Nephron progenitor cell (in vitro differentiated cells): ENCODE data around the gene ADRM1.

ENCODE experiments used
- DNase-seq: peaks from one replicate; pipeline ENCODE4 v3.0.0; 2021
- H3K27ac Mint-ChIP-seq: 2 replicates; pipeline ENCODE4 v1.8.0; 2021; ENCODE audit warnings: mild to moderate bottlenecking, moderate library complexity, mixed read lengths
- H3K27me3 Mint-ChIP-seq: 2 replicates; pipeline ENCODE4 v1.8.0; 2021; ENCODE audit warnings: mild to moderate bottlenecking, low read depth, mixed read lengths; ENCODE audit not compliant: poor library complexity
- H3K36me3 Mint-ChIP-seq: 2 replicates; pipeline ENCODE4 v1.8.0; 2021; ENCODE audit warnings: low read depth, mixed read lengths
- H3K4me1 Mint-ChIP-seq: 2 replicates; pipeline ENCODE4 v1.8.0; 2021; ENCODE audit warnings: mixed read lengths
- H3K4me3 Mint-ChIP-seq: 2 replicates; pipeline ENCODE4 v1.8.0; 2021; ENCODE audit warnings: mild to moderate bottlenecking, moderate library complexity, mixed read lengths
- H3K9me3 Mint-ChIP-seq: 2 replicates; pipeline ENCODE4 v1.8.0; 2021; ENCODE audit warnings: mild to moderate bottlenecking, moderate library complexity, mixed read lengths
- CTCF ChIP-seq: fragments of 200-600 bp; sonication (generic); IDR thresholded peaks from 2 replicates; pipeline ENCODE4 v1.5.0; 2021; ENCODE audit warnings: antibody characterized with exemption

ADRM1 gene

GRCh38 chr20:62286493-62287064, 16.2 kb upstream of the ADRM1 start:
- Mint-ChIP-seq H3K36me3 (peaks cover 34% of the 10 kb centered on the region), H3K27ac (no peak overlapping the region), H3K27me3 (no peaks in the 10 kb centered on the region), H3K4me1 (no peaks in the 10 kb centered on the region), H3K4me3 (no peak overlapping the region), H3K9me3 (no peaks in the 10 kb centered on the region)
- TF ChIP-seq CTCF: no peak
- no peak for DNase-seq

- Mint-ChIP-seq H3K4me1 (no peaks in the 10 kb centered on the region), H3K4me3 (no peak overlapping the region), H3K36me3 (peaks cover 30% of the 10 kb centered on the region), H3K27ac (no peak overlapping the region), H3K9me3 (no peaks in the 10 kb centered on the region), H3K27me3 (no peaks in the 10 kb centered on the region)
- no peak for TF ChIP-seq CTCF
- no peak for DNase-seq
Measured at GRCh38 chr20:62287129-62287528, 15.7 kb upstream of the ADRM1 start.

- H3K36me3 Mint-ChIP-seq: peaks cover 35% of the 10 kb centered on the region
- no peaks in the 10 kb centered on the region for H3K9me3 Mint-ChIP-seq
- no peak for DNase-seq
- TF ChIP-seq CTCF: no peak
- no peak overlapping the region for H3K4me3 Mint-ChIP-seq
- no peaks in the 10 kb centered on the region for H3K27me3 Mint-ChIP-seq
- no peak overlapping the region for H3K27ac Mint-ChIP-seq
- H3K4me1 Mint-ChIP-seq: no peaks in the 10 kb centered on the region
Measured at GRCh38 chr20:62287759-62288534, 14.8 kb upstream of the ADRM1 start.

- no peak for DNase-seq
- H3K27ac Mint-ChIP-seq: peak overlapping the region; percentile 62
- no peaks in the 10 kb centered on the region for H3K27me3 Mint-ChIP-seq
- H3K9me3 Mint-ChIP-seq: no peaks in the 10 kb centered on the region
- H3K4me1 Mint-ChIP-seq: no peaks in the 10 kb centered on the region
- H3K4me3 Mint-ChIP-seq: no peak overlapping the region
- no peak for TF ChIP-seq CTCF
- H3K36me3 Mint-ChIP-seq: peaks cover 33% of the 10 kb centered on the region
Measured at GRCh38 chr20:62288535-62289105, 14.2 kb upstream of the ADRM1 start.

GRCh38 chr20:62289131-62289530, 13.7 kb upstream of the ADRM1 start:
- Mint-ChIP-seq H3K27me3 (no peaks in the 10 kb centered on the region), H3K4me3 (no peak overlapping the region), H3K27ac (peak overlapping the region; percentile 62), H3K4me1 (no peaks in the 10 kb centered on the region), H3K36me3 (peaks cover 33% of the 10 kb centered on the region), H3K9me3 (no peaks in the 10 kb centered on the region)
- no peak for DNase-seq
- TF ChIP-seq CTCF: no peak
